Measurements from ENCODE around the gene CFAP77.

DNA sequence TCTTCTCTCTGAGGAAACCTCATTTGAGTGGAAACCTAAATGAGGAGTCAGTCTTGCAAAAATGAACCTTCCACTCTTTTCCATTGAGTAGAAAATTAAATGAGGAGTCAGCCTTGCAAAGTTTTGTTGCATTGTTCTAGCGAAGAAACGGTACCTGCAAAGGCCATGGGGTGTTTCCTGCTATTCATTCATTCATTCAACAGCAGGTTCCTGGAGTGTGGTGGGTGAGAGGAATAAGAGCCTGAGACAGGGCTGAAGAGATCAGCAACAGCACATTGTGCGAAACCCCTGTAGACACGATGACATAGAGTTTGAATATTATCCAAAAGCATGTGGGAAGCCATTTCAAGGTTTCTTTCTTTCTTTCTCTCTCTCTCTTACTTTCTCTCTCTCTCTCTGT, 40.6 kb upstream of the CFAP77 start:
- TF ChIP-seq, protein P1, sequence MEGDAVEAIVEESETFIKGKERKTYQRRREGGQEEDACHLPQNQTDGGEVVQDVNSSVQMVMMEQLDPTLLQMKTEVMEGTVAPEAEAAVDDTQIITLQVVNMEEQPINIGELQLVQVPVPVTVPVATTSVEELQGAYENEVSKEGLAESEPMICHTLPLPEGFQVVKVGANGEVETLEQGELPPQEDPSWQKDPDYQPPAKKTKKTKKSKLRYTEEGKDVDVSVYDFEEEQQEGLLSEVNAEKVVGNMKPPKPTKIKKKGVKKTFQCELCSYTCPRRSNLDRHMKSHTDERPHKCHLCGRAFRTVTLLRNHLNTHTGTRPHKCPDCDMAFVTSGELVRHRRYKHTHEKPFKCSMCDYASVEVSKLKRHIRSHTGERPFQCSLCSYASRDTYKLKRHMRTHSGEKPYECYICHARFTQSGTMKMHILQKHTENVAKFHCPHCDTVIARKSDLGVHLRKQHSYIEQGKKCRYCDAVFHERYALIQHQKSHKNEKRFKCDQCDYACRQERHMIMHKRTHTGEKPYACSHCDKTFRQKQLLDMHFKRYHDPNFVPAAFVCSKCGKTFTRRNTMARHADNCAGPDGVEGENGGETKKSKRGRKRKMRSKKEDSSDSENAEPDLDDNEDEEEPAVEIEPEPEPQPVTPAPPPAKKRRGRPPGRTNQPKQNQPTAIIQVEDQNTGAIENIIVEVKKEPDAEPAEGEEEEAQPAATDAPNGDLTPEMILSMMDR (IDR thresholded peaks at IDR 0.05), result no peak
- TF ChIP-seq POLR2A (IDR thresholded peaks at IDR 0.05) (no peak), EP300 (IDR thresholded peaks at IDR 0.05) (no peak)
